Stimulated activated CD4-positive, alpha-beta T cell treated with anti-CD3 and anti-CD28 coated beads, TNF-alpha, amount 100 ng/mL, for 24 hours (primary cell): ENCODE results near the gene RIMS3.
"Not testable (repeated sequence)": the region's sequence is repeated elsewhere in the genome, so short reads cannot be mapped to it uniquely, and the experiment has no call there.

Experiments
- DNase-seq, 3 experiments: peaks; one replicate each; pipeline ENCODE4 v3.0.0-alpha.2; 2020; ENCODE audit warnings: low read depth in 3 of 3

The RIMS3 gene

GRCh38 chr1:40593449-40594186 lies 71.9 kb downstream of the RIMS3 start:
- DNase-seq: no peak

DNA sequence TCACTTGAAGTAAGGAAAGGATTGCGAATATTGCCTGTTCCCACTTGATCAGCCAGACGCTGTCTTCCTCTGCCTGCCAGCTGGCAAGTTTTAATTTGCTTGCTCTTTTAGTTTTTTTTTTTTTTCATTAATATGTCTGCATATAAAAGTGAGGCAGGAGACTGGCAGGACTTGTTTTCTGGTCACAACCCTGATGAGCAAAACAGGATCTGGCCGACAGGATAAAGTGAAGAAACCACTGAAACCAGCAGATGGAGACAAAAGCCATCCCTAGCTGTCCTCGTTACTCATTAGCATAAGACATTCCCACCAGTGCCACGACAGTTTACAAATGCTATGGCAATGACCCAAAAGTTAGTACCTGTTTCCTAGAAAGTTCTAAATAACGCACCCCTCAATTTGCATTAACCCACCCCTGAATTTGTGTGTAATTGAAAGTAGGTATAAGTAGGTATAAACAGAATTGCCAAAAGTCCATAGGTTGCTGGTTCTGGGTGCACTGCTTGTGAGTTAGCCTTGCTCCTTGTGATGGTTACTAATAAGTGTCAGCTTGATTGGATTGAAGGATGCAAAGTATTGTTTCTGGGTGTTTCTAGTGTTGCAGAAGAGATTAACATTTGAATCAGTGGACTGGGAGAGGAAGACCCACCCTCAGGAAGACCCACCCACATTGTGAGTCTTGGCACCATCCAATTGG lies 73.2 kb downstream of the RIMS3 start:
- DNase-seq: no peak

DNA sequence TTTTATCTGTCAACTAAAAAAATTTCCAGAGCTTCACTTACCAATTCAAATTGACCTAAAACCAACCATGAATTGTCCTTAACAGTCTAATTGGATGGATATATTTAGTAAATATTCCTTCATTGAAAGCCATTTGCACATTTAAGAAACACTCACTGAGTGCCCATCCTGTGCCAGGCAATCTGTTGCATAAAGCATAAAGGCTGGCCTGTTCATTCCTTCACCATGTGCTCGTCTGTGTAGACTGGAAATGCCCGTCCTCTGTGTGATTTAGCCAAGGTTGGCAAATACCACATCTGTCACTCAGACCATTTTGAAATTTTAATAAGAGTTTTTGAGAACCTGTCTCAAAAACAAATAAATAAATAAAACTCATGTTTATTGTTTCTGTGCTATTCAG lies 76.9 kb downstream of the RIMS3 start:
- DNase-seq: no peak

DNA sequence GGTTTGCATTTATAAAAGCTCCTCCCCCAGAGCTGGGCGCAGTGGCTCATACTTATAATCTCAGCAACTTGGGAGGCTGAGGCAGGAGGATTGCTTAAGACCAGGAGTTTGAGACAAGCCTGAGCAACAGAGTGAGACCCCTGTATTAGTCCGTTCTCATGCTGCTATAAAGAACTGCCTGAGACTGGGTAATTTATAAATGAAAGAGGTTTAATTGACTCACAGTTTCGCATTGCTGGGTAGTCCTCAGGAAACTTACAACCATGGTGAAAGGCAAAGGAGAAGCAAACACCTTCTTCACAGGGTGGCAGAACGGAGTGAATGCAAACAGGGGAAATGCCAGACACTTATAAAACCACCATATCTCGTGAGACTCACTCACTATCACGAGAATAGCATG lies 81.5 kb downstream of the RIMS3 start:
- no peak for DNase-seq

DNA sequence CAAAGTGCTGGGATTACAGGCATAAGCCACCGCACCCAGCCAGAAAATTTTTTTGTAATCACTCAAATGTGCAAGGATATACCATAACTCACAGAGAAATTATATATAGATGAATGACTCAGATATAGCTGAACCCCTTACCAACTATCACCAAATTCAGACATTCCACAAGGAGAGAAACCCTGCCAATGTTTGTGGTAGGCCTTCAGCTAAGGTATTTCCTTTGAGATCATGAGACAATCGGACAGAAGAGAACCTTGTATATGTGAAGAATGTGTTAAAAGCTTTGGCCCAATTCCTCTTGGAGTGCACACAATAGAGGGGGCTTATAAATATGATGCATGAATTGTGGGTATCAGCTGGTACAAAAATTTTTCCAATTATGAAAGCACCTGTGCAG lies 83.4 kb downstream of the RIMS3 start:
- DNase-seq: no peak

- DNase-seq: no peak
Observed at GRCh38 chr1:40575336-40575735, 90.1 kb downstream of the RIMS3 start.

DNA sequence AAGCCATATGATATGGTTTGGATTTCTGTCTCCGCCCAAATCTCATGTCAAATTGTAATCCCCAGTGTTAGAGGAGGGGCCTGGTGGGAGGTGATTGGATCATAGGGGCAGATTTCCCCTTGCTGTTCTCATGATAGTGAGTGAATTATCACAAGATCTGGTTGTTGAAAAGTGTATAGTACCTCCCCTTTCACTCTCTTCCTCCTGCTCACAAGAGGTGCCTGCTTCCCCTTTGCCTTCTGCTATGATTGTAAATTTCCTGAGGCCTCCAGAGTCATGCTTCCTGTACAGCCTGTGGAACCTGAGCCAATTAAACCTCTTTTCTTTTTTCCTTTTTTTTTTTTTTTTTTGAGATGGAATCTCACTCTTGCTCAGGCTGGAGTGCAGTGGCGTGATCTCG lies 90.7 kb downstream of the RIMS3 start:
- not testable (repeated sequence) for DNase-seq
